Caco-2 (cell line): Measurements from ENCODE around the gene PRMT3. TPM values are rescaled to one million over a fixed set of nuclear protein-coding genes. Genes with fewer than 3 reads are reported as not detected.

Experiments
- BruUV-seq: library from RNA; stranded (reverse); fragments of 400-500 nt; replicated peaks from 2 replicates; lab custom pipeline; 2021; lab: Mats Ljungman, UMichigan
- CTCF ChIA-PET: fragments of 300-600 bp; sonication (Branson Sonifier 250); formaldehyde crosslinking; loops from one replicate; lab custom pipeline; 2022; ENCODE audit warnings: antibody characterized with exemption; lab: Charles Lee
- POLR2A ChIA-PET: fragments of 300-600 bp; sonication (Branson Sonifier 250); formaldehyde crosslinking; loops from one replicate; lab custom pipeline; 2022; ENCODE audit warnings: antibody characterized with exemption; lab: Charles Lee
- DNase-seq, 2 experiments: peaks; one replicate each; pipeline versions ENCODE4 v3.0.0 to v3.0.0-alpha.2; 2020 to 2022
- H3K27me3 ChIP-seq: replicated peaks from 2 replicates; pipeline ENCODE4 v1.6.0; 2011; ENCODE audit warnings: low read length; ENCODE audit not compliant: control insufficient read depth, insufficient read depth
- H3K36me3 ChIP-seq: 2 replicates; pipeline ENCODE4 v1.5.1; 2011; ENCODE audit warnings: low read length; ENCODE audit not compliant: control insufficient read depth, insufficient read depth
- H3K4me1 ChIP-seq: fragments of 250-450 bp; sonication (Bioruptor Pico); 2 replicates; pipeline ENCODE4 v1.5.1; 2020; ENCODE audit warnings: mild to moderate bottlenecking
- H3K4me3 ChIP-seq: 2 replicates; pipeline ENCODE4 v1.5.1; 2011; ENCODE audit warnings: low read depth, mild to moderate bottlenecking, control low read depth, low read length
- H3K9me3 ChIP-seq: fragments of 250-450 bp; sonication (Bioruptor Pico); 2 replicates; pipeline ENCODE4 v1.5.1; 2020; ENCODE audit warnings: mild to moderate bottlenecking, moderate library complexity
- H3K27ac Mint-ChIP-seq: one replicate; pipeline ENCODE4 v1.8.0; 2022; ENCODE audit warnings: mixed read lengths; ENCODE audit not compliant: unreplicated experiment
- H3K27me3 Mint-ChIP-seq: one replicate; pipeline ENCODE4 v1.8.0; 2022; ENCODE audit warnings: mixed read lengths; ENCODE audit not compliant: insufficient read depth, unreplicated experiment
- H3K36me3 Mint-ChIP-seq: one replicate; pipeline ENCODE4 v1.8.0; 2022; ENCODE audit warnings: mild to moderate bottlenecking, mixed read lengths; ENCODE audit not compliant: insufficient read depth, unreplicated experiment
- H3K4me1 Mint-ChIP-seq: one replicate; pipeline ENCODE4 v1.8.0; 2022; ENCODE audit warnings: low read depth, mixed read lengths; ENCODE audit not compliant: unreplicated experiment
- H3K4me3 Mint-ChIP-seq: one replicate; pipeline ENCODE4 v1.8.0; 2022; ENCODE audit warnings: mild to moderate bottlenecking, moderate library complexity, mixed read lengths; ENCODE audit not compliant: unreplicated experiment
- H3K9me3 Mint-ChIP-seq: one replicate; pipeline ENCODE4 v1.8.0; 2022; ENCODE audit warnings: mixed read lengths; ENCODE audit not compliant: unreplicated experiment
- intact Hi-C: fragments of 100-400 bp; cut with micrococcal nuclease; formaldehyde crosslinking; loops from one replicate; pipeline ENCODE4 v1.10.0; 2022; ENCODE audit not compliant: unreplicated experiment
- total RNA-seq: library from RNA; stranded (reverse); gene quantifications from 2 replicates; pipeline ENCODE4 v1.2.3, GENCODE V29; 2022
- TF ChIP-seq, protein P1 (sequence below), 2 experiments: fragments of 200-600 bp in 1 of 2; IDR thresholded peaks; 1 replicate in 1 of 2; 2 replicates in 1 of 2; pipeline versions ENCODE4 v1.5.1 to v1.8.0; 2011 to 2022; ENCODE audit warnings: antibody characterized with exemption in 1 of 2, control low read depth in 1 of 2, inconsistent platforms in 1 of 2, low read depth in 1 of 2, low read length in 1 of 2, mild to moderate bottlenecking in 1 of 2, moderate library complexity in 1 of 2; ENCODE audit not compliant: insufficient read depth in 1 of 2, severe bottlenecking in 1 of 2, unreplicated experiment in 1 of 2

The PRMT3 gene
- total RNA-seq, 1 experiment from 2014 or later, result 26.1 TPM

DNA sequence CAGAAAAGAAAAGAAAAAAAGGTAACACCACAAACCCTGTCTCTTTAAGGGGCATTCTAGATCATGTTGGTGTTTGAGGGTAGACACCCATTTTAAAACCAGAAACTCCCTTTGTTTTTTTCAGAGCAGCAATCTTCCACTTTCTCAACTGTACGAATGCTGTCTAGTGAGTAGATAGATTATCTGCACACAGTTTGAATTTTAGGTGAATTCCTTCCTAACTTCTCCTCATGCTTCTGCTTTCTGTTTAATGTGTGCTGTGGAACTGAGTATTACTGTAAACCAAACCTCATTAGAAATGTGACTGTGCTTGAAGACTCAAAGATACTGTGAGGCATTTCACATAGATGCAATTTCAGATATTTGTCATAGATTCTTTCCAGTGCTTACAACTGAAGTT, 102.4 kb downstream of the PRMT3 start:
- Mint-ChIP-seq H3K27ac (no peak overlapping the region), H3K9me3 (no peaks in the 10 kb centered on the region), H3K4me3 (no peak overlapping the region), H3K27me3 (no peaks in the 10 kb centered on the region), H3K4me1 (no peaks in the 10 kb centered on the region), H3K36me3 (peaks cover 6% of the 10 kb centered on the region)
- intact Hi-C loops, result no loop called here
- Histone ChIP-seq H3K4me3 (no peak overlapping the region), H3K27me3 (no peaks in the 10 kb centered on the region), H3K9me3 (no peaks in the 10 kb centered on the region), H3K4me1 (no peaks in the 10 kb centered on the region), H3K36me3 (no peaks in the 10 kb centered on the region)
- TF ChIP-seq, protein P1, sequence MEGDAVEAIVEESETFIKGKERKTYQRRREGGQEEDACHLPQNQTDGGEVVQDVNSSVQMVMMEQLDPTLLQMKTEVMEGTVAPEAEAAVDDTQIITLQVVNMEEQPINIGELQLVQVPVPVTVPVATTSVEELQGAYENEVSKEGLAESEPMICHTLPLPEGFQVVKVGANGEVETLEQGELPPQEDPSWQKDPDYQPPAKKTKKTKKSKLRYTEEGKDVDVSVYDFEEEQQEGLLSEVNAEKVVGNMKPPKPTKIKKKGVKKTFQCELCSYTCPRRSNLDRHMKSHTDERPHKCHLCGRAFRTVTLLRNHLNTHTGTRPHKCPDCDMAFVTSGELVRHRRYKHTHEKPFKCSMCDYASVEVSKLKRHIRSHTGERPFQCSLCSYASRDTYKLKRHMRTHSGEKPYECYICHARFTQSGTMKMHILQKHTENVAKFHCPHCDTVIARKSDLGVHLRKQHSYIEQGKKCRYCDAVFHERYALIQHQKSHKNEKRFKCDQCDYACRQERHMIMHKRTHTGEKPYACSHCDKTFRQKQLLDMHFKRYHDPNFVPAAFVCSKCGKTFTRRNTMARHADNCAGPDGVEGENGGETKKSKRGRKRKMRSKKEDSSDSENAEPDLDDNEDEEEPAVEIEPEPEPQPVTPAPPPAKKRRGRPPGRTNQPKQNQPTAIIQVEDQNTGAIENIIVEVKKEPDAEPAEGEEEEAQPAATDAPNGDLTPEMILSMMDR (IDR thresholded peaks at IDR 0.05; ENCODE audit: insufficient read depth in 1 of 2, low read depth in 1 of 2, low read length in 1 of 2, severe bottlenecking in 1 of 2, unreplicated experiment in 1 of 2), result no peak
- BruUV-seq, result no TSS peak
- ChIA-PET POLR2A (no interaction called here), CTCF (no interaction called here)
- DNase-seq, result no peak

DNA sequence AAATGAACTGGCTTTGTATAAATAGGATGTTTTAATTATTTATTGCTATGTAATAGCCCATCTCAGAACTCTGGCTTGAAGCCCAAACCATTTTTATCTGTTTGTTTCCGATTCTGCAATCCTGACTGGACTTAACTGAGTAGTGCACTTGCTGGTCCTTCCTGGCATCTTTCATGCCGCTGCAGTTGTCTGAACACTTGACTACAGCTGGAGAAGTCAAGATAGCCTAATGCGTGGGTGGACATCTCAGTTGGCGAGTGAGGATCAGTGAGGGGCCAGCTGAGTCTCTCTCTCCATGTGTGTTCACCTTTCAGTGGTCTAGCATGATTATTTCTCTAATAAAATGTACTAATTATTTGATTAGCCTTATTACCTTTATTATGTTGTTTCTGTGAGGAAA, 105.8 kb downstream of the PRMT3 start:
- Mint-ChIP-seq H3K36me3 (peaks cover 6% of the 10 kb centered on the region), H3K9me3 (no peaks in the 10 kb centered on the region), H3K27me3 (no peaks in the 10 kb centered on the region), H3K4me3 (no peak overlapping the region), H3K4me1 (no peaks in the 10 kb centered on the region), H3K27ac (no peak overlapping the region)
- Histone ChIP-seq H3K9me3 (no peaks in the 10 kb centered on the region), H3K27me3 (no peaks in the 10 kb centered on the region), H3K4me1 (no peaks in the 10 kb centered on the region), H3K4me3 (no peak overlapping the region), H3K36me3 (no peaks in the 10 kb centered on the region)
- CTCF ChIA-PET, result no interaction called here
- no TSS peak for BruUV-seq
- POLR2A ChIA-PET, result no interaction called here
- TF ChIP-seq, protein P1 (IDR thresholded peaks at IDR 0.05; ENCODE audit: insufficient read depth in 1 of 2, low read depth in 1 of 2, low read length in 1 of 2, severe bottlenecking in 1 of 2, unreplicated experiment in 1 of 2), result no peak
- no peak for DNase-seq
- intact Hi-C loops, result no loop called here

DNA sequence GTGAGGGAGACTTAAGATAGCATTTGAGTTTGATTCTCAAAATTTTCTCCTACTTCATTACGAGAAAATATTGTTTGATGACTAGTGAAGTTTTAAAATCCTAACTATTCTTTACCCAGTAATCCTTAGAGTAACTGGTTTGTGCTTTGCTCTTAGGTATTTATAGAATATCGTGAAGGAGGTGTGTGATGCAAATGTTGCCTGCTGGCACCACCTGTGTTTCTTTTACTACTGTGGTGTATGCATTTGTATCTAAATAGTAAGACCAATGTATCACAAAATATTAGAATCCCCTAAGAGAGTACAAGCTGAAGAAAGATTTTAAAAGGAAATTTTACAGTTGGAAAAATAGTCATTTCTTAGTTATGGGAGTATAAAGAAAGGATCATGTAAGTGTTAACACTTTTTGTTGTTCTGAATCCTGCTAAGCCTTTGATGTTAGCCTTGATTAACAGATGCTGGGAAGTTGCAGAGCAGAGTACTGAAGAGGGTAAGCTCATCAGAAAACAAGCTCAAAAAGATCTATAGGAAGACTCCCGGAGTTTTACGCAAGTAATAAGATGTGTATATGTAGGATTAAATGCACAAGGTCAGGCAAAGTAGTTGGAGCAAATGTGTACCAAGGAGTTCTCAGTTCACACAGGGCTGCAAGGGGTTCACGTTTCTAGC, 109.7 kb downstream of the PRMT3 start:
- Histone ChIP-seq H3K4me1 (no peaks in the 10 kb centered on the region), H3K27me3 (no peaks in the 10 kb centered on the region), H3K9me3 (no peaks in the 10 kb centered on the region), H3K36me3 (no peaks in the 10 kb centered on the region), H3K4me3 (no peak overlapping the region)
- TF ChIP-seq, protein P1 (IDR thresholded peaks at IDR 0.05; ENCODE audit: insufficient read depth in 1 of 2, low read depth in 1 of 2, low read length in 1 of 2, severe bottlenecking in 1 of 2, unreplicated experiment in 1 of 2), result no peak
- Mint-ChIP-seq H3K36me3 (peaks cover 6% of the 10 kb centered on the region), H3K4me1 (no peaks in the 10 kb centered on the region), H3K27ac (no peak overlapping the region), H3K4me3 (no peak overlapping the region), H3K27me3 (no peaks in the 10 kb centered on the region), H3K9me3 (no peaks in the 10 kb centered on the region)
- intact Hi-C loops, result no loop called here
- ChIA-PET POLR2A (no interaction called here), CTCF (no interaction called here)
- BruUV-seq, result no TSS peak
- no peak for DNase-seq
